IMR-90 (cell line): ENCODE results near the gene WDR1. TPM values are rescaled to one million over a fixed set of nuclear protein-coding genes. Genes with fewer than 3 reads are reported as not detected.

Source experiments
- ATAC-seq: fragments of 200-7000 bp; cut with Tn5 transposase; 2 replicates; pipeline ENCODE4 v1.9.1; 2020; ENCODE audit warnings: low read depth, mild to moderate bottlenecking, moderate library complexity
- BruUV-seq: library from RNA; stranded (reverse); fragments of 400-500 nt; replicated peaks from 2 replicates; lab custom pipeline; 2021; lab: Mats Ljungman, UMichigan
- CTCF ChIA-PET: fragments of 300-600 bp; formaldehyde crosslinking; extraction: SDS; loops from one replicate; lab custom pipeline; 2021; ENCODE audit warnings: antibody characterized with exemption; lab: Yijun Ruan, JAX
- POLR2A ChIA-PET: fragments of 300-600 bp; sonication (Branson Sonifier 250); formaldehyde crosslinking; loops from one replicate; lab custom pipeline; 2022; ENCODE audit warnings: antibody characterized with exemption; ENCODE audit not compliant: unreplicated experiment; lab: Charles Lee
- DNase-seq: peaks from one replicate; pipeline ENCODE4 v3.0.0; 2013
- H2AFZ ChIP-seq: replicated peaks from 2 replicates; pipeline ENCODE3; 2013; ENCODE audit warnings: low read length, mild to moderate bottlenecking; ENCODE audit not compliant: poor library complexity
- H2AK5ac ChIP-seq: 2 replicates; pipeline ENCODE4 v1.6.1; 2013; ENCODE audit warnings: low read depth, low read length, inconsistent platforms
- H2AK9ac ChIP-seq: replicated peaks from 2 replicates; pipeline ENCODE3; 2013; ENCODE audit warnings: mild to moderate bottlenecking, low read depth, low read length, moderate library complexity; ENCODE audit not compliant: poor library complexity
- H2BK120ac ChIP-seq: 2 replicates; pipeline ENCODE4 v1.6.1; 2013; ENCODE audit warnings: low read depth, low read length, inconsistent platforms
- H2BK15ac ChIP-seq: 3 replicates; pipeline ENCODE4 v1.6.1; 2013; ENCODE audit warnings: low read depth, low read length, inconsistent platforms
- H2BK20ac ChIP-seq: 2 replicates; pipeline ENCODE4 v1.6.1; 2013; ENCODE audit warnings: low read depth, mild to moderate bottlenecking, inconsistent platforms, low read length, moderate library complexity
- H2BK5ac ChIP-seq: 2 replicates; pipeline ENCODE4 v1.6.1; 2013; ENCODE audit warnings: mild to moderate bottlenecking, low read depth, low read length, inconsistent platforms; ENCODE audit not compliant: poor library complexity, severe bottlenecking
- H3K14ac ChIP-seq: replicated peaks from 2 replicates; pipeline ENCODE4 v1.6.1; 2013; ENCODE audit warnings: low read depth, low read length, inconsistent platforms
- H3K18ac ChIP-seq: 2 replicates; pipeline ENCODE4 v1.6.1; 2013; ENCODE audit warnings: low read depth, low read length, control low read depth
- H3K23ac ChIP-seq: 2 replicates; pipeline ENCODE4 v1.6.1; 2013; ENCODE audit warnings: low read depth, low read length, inconsistent platforms
- H3K27ac ChIP-seq: 2 replicates; pipeline ENCODE4 v1.5.1; 2013; ENCODE audit warnings: mild to moderate bottlenecking, control low read depth, low read length; ENCODE audit not compliant: insufficient read depth
- H3K27me3 ChIP-seq: 2 replicates; pipeline ENCODE4 v1.6.1; 2013; ENCODE audit warnings: low read length; ENCODE audit not compliant: control insufficient read depth, insufficient read depth
- H3K36me3 ChIP-seq: 2 replicates; pipeline ENCODE4 v1.6.1; 2013; ENCODE audit warnings: low read length, mixed read lengths; ENCODE audit not compliant: control insufficient read depth, insufficient read depth
- H3K4ac ChIP-seq: 2 replicates; pipeline ENCODE4 v1.6.1; 2013; ENCODE audit warnings: low read depth, low read length, inconsistent platforms
- H3K4me1 ChIP-seq: 2 replicates; pipeline ENCODE4 v1.6.1; 2013; ENCODE audit warnings: low read length, mixed read lengths; ENCODE audit not compliant: control insufficient read depth, insufficient read depth
- H3K4me2 ChIP-seq: 2 replicates; pipeline ENCODE4 v1.6.1; 2013; ENCODE audit warnings: low read depth, mild to moderate bottlenecking, control low read depth, low read length, moderate library complexity
- H3K4me3 ChIP-seq: 2 replicates; pipeline ENCODE4 v1.5.1; 2013; ENCODE audit warnings: low read depth, mild to moderate bottlenecking, control low read depth, low read length, moderate library complexity; ENCODE audit not compliant: insufficient read depth
- H3K56ac ChIP-seq: 2 replicates; pipeline ENCODE4 v1.6.1; 2013; ENCODE audit warnings: low read length, inconsistent platforms; ENCODE audit not compliant: insufficient read depth; ENCODE audit errors: extremely low read depth
- H3K79me1 ChIP-seq, 2 experiments: 2 replicates each; pipeline ENCODE4 v1.6.1; 2013; ENCODE audit warnings: low read length in 2 of 2, inconsistent platforms in 1 of 2, low read depth in 1 of 2
- H3K9ac ChIP-seq: 2 replicates; pipeline ENCODE4 v1.6.1; 2013; ENCODE audit warnings: low read depth, low read length, control low read depth
- H3K9me1 ChIP-seq: 2 replicates; pipeline ENCODE4 v1.6.1; 2013; ENCODE audit warnings: low read length, inconsistent platforms; ENCODE audit not compliant: insufficient read depth
- H3K9me3 ChIP-seq: 2 replicates; pipeline ENCODE4 v1.6.1; 2013; ENCODE audit warnings: low read length; ENCODE audit not compliant: control insufficient read depth, insufficient read depth
- H4K20me1 ChIP-seq: 2 replicates; pipeline ENCODE4 v1.6.1; 2013; ENCODE audit warnings: low read length, inconsistent platforms; ENCODE audit not compliant: insufficient read depth
- H4K5ac ChIP-seq: 2 replicates; pipeline ENCODE4 v1.6.1; 2013; ENCODE audit warnings: mild to moderate bottlenecking, low read depth, low read length, control low read depth
- H4K8ac ChIP-seq, 2 experiments: 2 replicates each; pipeline ENCODE4 v1.6.1; 2013; ENCODE audit warnings: low read depth in 2 of 2, low read length in 2 of 2, control low read depth in 1 of 2, inconsistent platforms in 1 of 2
- H4K91ac ChIP-seq: 2 replicates; pipeline ENCODE4 v1.6.1; 2013; ENCODE audit warnings: low read depth, low read length, inconsistent platforms; ENCODE audit not compliant: insufficient read depth
- RAD21 ChIP-seq: IDR thresholded peaks from 2 replicates; pipeline ENCODE4 v1.6.1; 2012; ENCODE audit warnings: low read length, improper control_type of control experiment
- WGBS, 2 experiments: methylation state at CpG; one replicate each; pipeline versions ENCODE4 v1.1.5 to v1.1.7; 2013; ENCODE audit warnings: missing lambda C conversion rate in 2 of 2; ENCODE audit not compliant: insufficient read length in 1 of 2; ENCODE audit errors: extremely low coverage in 2 of 2; 5-methylcytosine and 5-hydroxymethylcytosine counted together
- dilution Hi-C: fragments of 300-500 bp; cut with HindIII; formaldehyde crosslinking; loops from one replicate; pipeline ENCODE4 v1.14.3; 2018; ENCODE audit warnings: low sequenced_read_pairs; ENCODE audit not compliant: unreplicated experiment
- in situ Hi-C: fragments of 300-500 bp; cut with MboI; formaldehyde crosslinking; loops from 3 replicates; pipeline ENCODE4 v1.14.3; 2019; ENCODE audit warnings: low sequenced_read_pairs, inconsistent platforms, mixed read lengths
- intact Hi-C: fragments of 100-400 bp; cut with micrococcal nuclease; formaldehyde crosslinking; loops from 2 replicates; pipeline ENCODE4 v1.10.0; 2022
- polyA plus RNA-seq, 3 experiments: library from polyadenylated mRNA; depleted of rRNA; stranded (reverse); fragments of >200 nt; gene quantifications; 2 replicates each; pipeline ENCODE4 v1.2.3, GENCODE V29; 2012; ENCODE audit warnings: low replicate concordance in 1 of 3
- total RNA-seq: library from RNA; depleted of rRNA; stranded (reverse); fragments of >200 nt; gene quantifications from 2 replicates; pipeline ENCODE4 v1.2.3, GENCODE V29; 2012
- TF ChIP-seq, protein P1 (sequence below): fragments of 150-350 bp; IDR thresholded peaks from 2 replicates; pipeline ENCODE4 v1.6.1; 2017; ENCODE audit warnings: mild to moderate bottlenecking, antibody characterized with exemption, low read length, low read depth

Gene WDR1
- total and polyA plus RNA-seq, 2 of the 4 experiments (the other 2 are of a cell fraction), result 725 to 992 TPM

- BruUV-seq, result no TSS peak
Measured at GRCh38 chr4:10085386-10085785, 31.2 kb downstream of the WDR1 start.

More at GRCh38 chr4:10085386-10085785, 31.2 kb downstream of the WDR1 start:
- CTCF ChIA-PET, result no interaction called here
- Histone ChIP-seq H3K27me3 (no peaks in the 10 kb centered on the region), H4K20me1 (peaks cover 90% of the 10 kb centered on the region), H2AK5ac (no peak overlapping the region), H2BK15ac (no peak overlapping the region), H4K5ac (no peak overlapping the region), H3K4ac (no peak overlapping the region), H2AFZ (no peak overlapping the region), H3K9me1 (peaks cover 5% of the 10 kb centered on the region; the same call in 1 of the 2 replicates), H3K4me3 (no peak overlapping the region), H3K36me3 (peaks cover 94% of the 10 kb centered on the region), H2BK120ac (no peak overlapping the region), H3K4me2 (no peak overlapping the region), H2AK9ac (no peak overlapping the region), H3K23ac (no peak overlapping the region; the same call in 1 of the 2 replicates), H4K91ac (no peak overlapping the region), H3K79me1 (peaks cover 45 to 82% of the 10 kb centered on the region in 2 experiments), H2BK20ac (no peak overlapping the region), H4K8ac (no peak overlapping the region), H3K14ac (no peak overlapping the region), H3K9ac (no peak overlapping the region), H2BK5ac (no peak overlapping the region), H3K27ac (no peak overlapping the region), H3K4me1 (no peaks in the 10 kb centered on the region), H3K18ac (no peak overlapping the region), H3K9me3 (no peaks in the 10 kb centered on the region), H3K56ac (no peak overlapping the region)
- in situ Hi-C loops, result loop anchor here (25.0 kb wide), 2 partner anchors 102 to 1648 kb away; partner anchors contain the start of genes ACOX3 and TRMT44
- TF ChIP-seq, protein P1, sequence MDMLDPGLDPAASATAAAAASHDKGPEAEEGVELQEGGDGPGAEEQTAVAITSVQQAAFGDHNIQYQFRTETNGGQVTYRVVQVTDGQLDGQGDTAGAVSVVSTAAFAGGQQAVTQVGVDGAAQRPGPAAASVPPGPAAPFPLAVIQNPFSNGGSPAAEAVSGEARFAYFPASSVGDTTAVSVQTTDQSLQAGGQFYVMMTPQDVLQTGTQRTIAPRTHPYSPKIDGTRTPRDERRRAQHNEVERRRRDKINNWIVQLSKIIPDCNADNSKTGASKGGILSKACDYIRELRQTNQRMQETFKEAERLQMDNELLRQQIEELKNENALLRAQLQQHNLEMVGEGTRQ, result no peak
- no peak for TF ChIP-seq RAD21
- dilution Hi-C loops, result no loop called here
- no peak for DNase-seq
- 80% methylated on average over 5 of the region's 11 CpGs; no CpG with 5 or more reads in 1 of the 2 experiments for WGBS, 2 experiments
- intact Hi-C loops, result no loop called here
- no peak for ATAC-seq
- POLR2A ChIA-PET, result no interaction called here
